Measurements from ENCODE around the gene PIP4K2A.

PIP4K2A gene

DNA sequence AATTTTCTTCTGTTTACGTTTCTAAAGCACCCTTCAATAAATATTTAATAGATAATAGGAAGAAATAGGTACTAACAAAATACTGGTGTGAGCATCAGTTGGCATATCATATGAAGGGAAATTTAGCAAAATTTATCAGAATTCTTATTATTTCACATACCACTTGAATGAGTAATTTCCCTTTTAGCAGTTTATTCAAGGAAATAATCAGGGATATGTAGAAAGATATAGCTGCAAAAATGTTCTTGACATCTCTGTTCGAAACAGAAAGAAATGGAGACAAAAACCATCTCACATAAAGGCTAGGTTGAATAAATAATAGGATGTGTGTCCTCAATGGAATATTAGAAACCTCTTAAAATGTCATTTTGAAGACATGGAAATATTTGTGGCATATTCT lies 35.8 kb upstream of the PIP4K2A start:
- TF ChIP-seq, protein P1, sequence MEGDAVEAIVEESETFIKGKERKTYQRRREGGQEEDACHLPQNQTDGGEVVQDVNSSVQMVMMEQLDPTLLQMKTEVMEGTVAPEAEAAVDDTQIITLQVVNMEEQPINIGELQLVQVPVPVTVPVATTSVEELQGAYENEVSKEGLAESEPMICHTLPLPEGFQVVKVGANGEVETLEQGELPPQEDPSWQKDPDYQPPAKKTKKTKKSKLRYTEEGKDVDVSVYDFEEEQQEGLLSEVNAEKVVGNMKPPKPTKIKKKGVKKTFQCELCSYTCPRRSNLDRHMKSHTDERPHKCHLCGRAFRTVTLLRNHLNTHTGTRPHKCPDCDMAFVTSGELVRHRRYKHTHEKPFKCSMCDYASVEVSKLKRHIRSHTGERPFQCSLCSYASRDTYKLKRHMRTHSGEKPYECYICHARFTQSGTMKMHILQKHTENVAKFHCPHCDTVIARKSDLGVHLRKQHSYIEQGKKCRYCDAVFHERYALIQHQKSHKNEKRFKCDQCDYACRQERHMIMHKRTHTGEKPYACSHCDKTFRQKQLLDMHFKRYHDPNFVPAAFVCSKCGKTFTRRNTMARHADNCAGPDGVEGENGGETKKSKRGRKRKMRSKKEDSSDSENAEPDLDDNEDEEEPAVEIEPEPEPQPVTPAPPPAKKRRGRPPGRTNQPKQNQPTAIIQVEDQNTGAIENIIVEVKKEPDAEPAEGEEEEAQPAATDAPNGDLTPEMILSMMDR (IDR thresholded peaks at IDR 0.05): no peak

DNA sequence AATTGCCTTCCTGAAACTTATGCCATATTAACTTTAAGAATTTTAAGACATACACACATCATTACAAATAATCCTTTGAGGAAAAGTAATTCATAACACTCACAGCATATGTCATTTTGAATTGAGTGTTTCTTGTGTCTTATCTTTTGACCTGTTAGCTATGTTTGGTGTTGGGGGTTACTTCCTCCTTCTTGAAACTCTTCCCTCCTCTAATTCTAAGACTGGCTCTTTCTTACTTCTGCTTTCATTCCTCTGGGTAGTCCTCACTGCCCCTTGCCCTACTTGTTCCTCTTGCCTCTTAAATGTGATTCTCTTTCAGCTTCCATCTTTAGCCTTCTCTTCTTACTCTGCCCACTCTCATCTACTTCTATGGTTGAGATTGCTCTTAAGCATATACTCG lies 28.3 kb upstream of the PIP4K2A start:
- TF ChIP-seq, protein P1 (IDR thresholded peaks at IDR 0.05): no peak

DNA sequence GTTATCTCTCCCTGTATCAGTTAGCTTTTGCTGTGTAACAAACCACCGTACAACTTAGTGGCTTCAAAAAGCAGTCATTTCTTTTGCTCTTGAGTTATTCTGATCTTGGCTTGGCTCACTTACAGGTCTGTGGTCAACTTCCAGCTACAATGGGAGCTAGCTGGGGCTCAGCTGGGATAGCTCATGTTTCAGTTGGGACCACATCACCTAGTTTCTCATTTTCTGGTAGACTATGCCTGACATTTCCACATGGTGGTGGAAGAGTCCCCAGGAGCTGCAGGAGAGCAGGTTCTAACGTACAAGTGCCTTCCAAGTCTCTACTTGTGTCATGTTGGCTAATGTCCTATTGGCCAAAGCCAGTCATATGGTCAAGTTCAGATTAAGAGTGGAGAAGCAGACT lies 25.8 kb upstream of the PIP4K2A start:
- TF ChIP-seq, protein P1 (IDR thresholded peaks at IDR 0.05): no peak

- TF ChIP-seq, protein P1 (IDR thresholded peaks at IDR 0.05): no peak
Measured at GRCh38 chr10:22737587-22737986, 23.2 kb upstream of the PIP4K2A start.

- TF ChIP-seq, protein P1 (IDR thresholded peaks at IDR 0.05): no peak
Measured at GRCh38 chr10:22736134-22736533, 21.8 kb upstream of the PIP4K2A start.

DNA sequence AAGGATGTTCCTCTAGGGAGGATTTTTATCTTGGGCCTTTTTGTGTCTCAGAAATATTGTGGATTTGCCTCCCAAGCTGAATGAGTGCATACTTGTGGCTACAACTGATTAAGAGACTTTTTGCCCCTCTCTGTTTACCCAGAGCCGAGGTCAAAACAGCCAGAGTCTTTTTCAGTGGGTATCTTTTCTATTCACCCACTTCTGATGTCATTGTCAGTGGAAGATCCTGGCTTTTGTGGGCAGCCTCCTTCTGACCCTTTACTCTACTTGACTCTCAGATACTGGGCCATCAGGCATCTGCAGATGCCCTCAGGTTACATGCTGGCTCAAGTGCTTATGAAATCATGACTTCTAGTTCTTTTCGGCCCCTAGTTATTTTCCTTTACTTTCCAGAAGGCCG lies 19.6 kb upstream of the PIP4K2A start:
- TF ChIP-seq, protein P1 (IDR thresholded peaks at IDR 0.05): no peak

- TF ChIP-seq, protein P1 (IDR thresholded peaks at IDR 0.05): no peak
Measured at GRCh38 chr10:22727663-22728062, 13.3 kb upstream of the PIP4K2A start.

DNA sequence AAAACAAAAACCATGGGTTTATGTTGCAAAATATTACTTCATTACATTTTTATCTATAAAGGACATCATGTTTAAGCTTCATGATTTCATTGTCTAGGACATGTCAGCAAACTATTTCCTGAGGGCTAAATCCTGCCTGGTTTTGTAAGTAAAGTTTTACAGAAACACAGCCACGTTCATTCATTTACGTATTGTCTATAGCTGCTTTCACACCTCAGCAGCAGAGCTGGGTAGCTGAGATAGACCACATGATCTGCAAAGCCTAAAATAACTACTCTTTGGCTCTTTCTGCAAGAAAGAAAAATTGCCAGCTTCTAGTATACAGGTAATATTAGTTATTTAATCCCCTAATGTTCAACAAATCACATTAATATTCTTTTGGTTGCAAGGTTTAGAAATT lies 12.7 kb upstream of the PIP4K2A start:
- TF ChIP-seq, protein P1 (IDR thresholded peaks at IDR 0.05): no peak

Data from LNCAP (cell line).